GM18511 (cell line): ENCODE data around the gene LUC7L3.
"Not testable (repeated sequence)": the region's sequence is repeated elsewhere in the genome, so short reads cannot be mapped to it uniquely, and the experiment has no call there.

ENCODE experiments used
- ATAC-seq: cut with Tn5 transposase; IDR thresholded peaks from one replicate; pipeline ENCODE4 v1.9.1; 2021; ENCODE audit warnings: mild to moderate bottlenecking, moderate library complexity; ENCODE audit not compliant: unreplicated experiment

LUC7L3 gene

DNA sequence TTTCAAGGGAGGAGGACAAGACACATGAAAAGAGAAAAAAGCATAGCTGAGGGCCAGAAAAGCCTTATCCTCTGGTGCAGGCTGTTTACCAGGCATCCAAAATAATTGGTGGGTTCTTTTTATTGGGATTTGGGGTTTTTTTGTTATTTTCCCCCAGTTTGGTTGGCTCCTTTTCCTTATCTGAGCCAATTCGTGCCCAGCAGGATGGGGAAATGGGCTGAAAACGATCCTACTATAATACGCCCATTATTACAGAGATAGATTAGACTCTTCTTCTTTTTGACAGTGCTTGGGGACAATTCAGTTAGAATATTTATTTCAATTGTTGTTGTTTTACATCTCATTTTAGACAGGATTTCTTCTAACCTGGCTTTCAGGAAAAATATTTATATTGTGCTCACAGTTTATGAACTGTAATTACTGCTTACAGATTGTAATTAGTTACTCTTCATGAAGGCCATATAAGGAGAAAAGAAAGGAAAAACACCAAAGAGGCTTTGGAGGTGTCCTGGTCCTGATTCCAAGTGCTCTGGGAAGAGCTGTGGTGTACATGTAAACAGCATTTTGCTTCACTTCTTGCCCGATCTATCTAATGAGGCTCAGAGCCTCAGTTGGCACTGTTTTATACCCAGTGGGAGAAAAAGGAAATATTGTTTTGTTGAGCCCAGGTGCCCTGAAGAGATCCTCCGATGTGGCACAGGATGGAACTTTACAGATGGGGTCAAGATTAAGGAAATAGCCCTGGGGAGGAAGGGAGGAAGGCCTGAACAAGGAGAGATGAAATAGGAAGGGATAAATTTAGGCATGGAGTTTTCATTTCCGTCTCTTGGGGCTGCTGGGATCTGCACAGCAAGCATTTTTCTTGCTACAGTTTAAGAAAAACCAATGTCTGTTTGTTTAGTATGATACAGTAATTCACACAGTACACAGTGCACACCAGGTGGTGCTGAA is 11.1 kb upstream of the LUC7L3 start:
- no peak for ATAC-seq

DNA sequence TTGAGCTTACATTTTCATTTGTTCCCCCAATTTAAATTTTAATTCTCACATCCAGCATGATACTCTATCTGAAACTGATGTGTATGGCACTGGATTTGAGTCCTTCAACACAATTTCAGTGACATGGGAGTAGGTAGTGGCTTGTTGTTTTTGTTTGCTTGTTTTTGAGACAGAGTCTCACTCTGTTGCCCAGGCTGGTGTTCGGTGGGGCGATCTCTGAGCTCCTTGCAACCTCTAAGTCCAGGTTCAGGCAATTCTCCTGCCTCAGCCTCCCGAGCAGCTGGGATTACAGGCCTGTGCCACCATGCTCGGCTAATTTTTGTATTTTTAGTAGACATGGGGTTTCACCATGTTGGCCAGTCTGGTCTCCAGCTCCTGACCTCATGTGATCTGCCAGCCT is 10.3 kb upstream of the LUC7L3 start:
- not testable (repeated sequence) for ATAC-seq

DNA sequence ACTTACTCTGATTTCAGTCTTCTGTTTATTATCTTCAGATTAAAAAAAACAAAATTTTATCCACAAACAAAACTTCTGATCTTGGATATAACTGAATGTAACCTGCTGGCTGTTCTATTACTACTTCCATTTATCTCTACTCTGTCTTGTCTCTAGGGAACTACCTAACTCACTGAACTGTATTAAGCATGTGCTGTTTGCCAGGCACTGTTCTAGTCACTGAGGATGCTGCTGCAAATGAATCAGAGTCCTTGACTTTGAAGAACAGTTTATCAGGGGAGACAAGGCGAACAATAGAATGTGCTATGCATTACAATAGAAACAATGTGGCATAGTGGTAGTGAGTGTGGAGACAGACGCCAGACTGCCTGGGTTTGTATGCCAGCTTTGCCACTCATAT is 9.4 kb upstream of the LUC7L3 start:
- no peak for ATAC-seq

GRCh38 chr17:50710650-50711049 is 8.8 kb upstream of the LUC7L3 start:
- ATAC-seq = no peak

- no peak for ATAC-seq
Measured at GRCh38 chr17:50712641-50713040, 6.8 kb upstream of the LUC7L3 start.

DNA sequence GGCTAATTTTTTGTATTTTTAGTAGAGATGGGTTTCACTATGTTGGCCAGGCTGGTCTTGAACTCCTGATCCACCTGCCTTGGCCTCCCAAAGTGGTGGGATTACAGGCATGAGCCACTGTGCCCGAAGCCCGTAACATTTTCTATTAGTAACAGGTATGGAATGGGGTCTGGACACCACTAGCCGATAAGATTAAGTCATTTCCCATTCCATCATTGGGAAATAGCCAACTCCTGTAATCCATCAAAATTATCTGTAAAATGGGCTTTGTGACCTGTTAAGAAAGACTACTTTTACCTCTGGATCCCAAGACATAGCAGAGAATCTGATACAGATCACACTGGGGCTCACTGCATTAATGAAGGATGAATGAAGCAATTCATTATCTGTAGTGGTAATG is 3.9 kb upstream of the LUC7L3 start:
- ATAC-seq = no peak

GRCh38 chr17:50719924-50720794 is 756 bp downstream of the LUC7L3 start:
- no peak for ATAC-seq

- ATAC-seq = no peak
Measured at GRCh38 chr17:50721194-50722010, 2.0 kb downstream of the LUC7L3 start.

- no peak for ATAC-seq
Measured at GRCh38 chr17:50722746-50723145, 3.3 kb downstream of the LUC7L3 start.

GRCh38 chr17:50724622-50725021 is 5.2 kb downstream of the LUC7L3 start:
- ATAC-seq = not testable (repeated sequence)

GRCh38 chr17:50725769-50726655 is 6.6 kb downstream of the LUC7L3 start:
- no peak for ATAC-seq

DNA sequence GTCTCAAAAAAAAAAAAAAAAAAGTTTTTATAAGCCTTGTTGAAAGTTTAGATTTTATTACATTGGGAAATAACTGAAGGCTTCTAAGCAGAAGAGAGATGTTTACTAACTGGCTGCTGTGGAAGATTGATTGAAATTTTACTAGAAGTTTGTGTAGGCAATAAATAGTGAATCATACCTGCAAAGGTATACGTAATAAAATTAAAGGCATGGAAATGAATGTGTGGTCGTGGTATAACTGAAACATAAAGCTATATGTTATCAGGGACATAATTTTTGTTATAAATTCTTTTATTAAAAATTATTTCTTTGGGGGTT is 8.7 kb downstream of the LUC7L3 start:
- no peak for ATAC-seq

- no peak for ATAC-seq
Measured at GRCh38 chr17:50728881-50729765, 9.7 kb downstream of the LUC7L3 start.

- ATAC-seq = no peak
Measured at GRCh38 chr17:50731575-50732460, 12.4 kb downstream of the LUC7L3 start.

GRCh38 chr17:50735287-50735686 is 15.9 kb downstream of the LUC7L3 start:
- ATAC-seq = no peak

DNA sequence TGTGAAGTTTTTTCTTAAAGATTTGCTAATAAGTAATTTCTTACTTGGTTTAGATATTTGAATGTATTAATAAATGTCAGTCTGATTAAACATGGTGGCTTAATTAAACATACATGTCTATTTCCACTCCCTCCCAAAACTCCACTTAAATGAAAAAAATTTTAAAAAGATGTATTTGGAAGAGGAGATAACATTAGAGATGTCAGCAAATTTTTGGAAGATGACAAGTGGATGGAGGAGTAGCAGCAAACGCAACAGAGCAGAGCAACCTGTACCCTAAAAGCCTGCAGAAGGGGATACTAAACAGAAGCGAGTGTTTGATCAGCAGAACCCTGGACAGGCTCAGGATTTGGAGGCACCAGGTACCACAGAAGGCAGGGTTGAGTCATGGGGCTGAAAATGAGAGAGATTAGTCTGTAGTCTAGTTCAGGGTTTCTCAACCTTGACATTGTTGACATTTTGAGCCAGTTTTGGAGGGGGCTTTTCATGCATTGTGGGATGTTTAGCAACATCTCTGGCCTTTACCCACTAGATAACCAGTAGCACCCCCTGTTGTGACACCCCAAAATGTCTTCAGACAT is 17.8 kb downstream of the LUC7L3 start:
- ATAC-seq = no peak

- ATAC-seq = no peak
Measured at GRCh38 chr17:50739098-50739497, 19.7 kb downstream of the LUC7L3 start.

GRCh38 chr17:50745631-50746030 is 26.2 kb downstream of the LUC7L3 start:
- no peak for ATAC-seq
